Progenitor cell of endocrine pancreas (in vitro differentiated cells): ENCODE measurements around the gene TIGAR. TPM values are rescaled to one million over a fixed set of nuclear protein-coding genes. Genes with fewer than 3 reads are reported as not detected.
A peak's percentile ranks its signal among the peaks of the same experiment; 100 is the strongest.

Experiments
- DNase-seq: peaks from one replicate; pipeline ENCODE4 v3.0.0; 2021; ENCODE audit warnings: low spot score; ENCODE audit not compliant: unreplicated experiment
- H3K27ac Mint-ChIP-seq: 2 replicates; pipeline ENCODE4 v1.8.0; 2021; ENCODE audit warnings: mild to moderate bottlenecking, moderate library complexity, mixed read lengths
- H3K27me3 Mint-ChIP-seq: 2 replicates; pipeline ENCODE4 v1.8.0; 2021; ENCODE audit warnings: mixed read lengths
- H3K36me3 Mint-ChIP-seq: 2 replicates; pipeline ENCODE4 v1.8.0; 2022; ENCODE audit warnings: mixed read lengths; ENCODE audit not compliant: insufficient read depth
- H3K4me1 Mint-ChIP-seq: 2 replicates; pipeline ENCODE4 v1.8.0; 2021; ENCODE audit warnings: low read depth, mixed read lengths
- H3K4me3 Mint-ChIP-seq: 2 replicates; pipeline ENCODE4 v1.8.0; 2021; ENCODE audit warnings: low read depth, mild to moderate bottlenecking, moderate library complexity, mixed read lengths
- H3K9me3 Mint-ChIP-seq: 2 replicates; pipeline ENCODE4 v1.8.0; 2021; ENCODE audit warnings: low read depth, mixed read lengths
- total RNA-seq: library from RNA; stranded (reverse); gene quantifications from 2 replicates; pipeline ENCODE4 v1.2.1, GENCODE V29; 2021
- TF ChIP-seq, protein P1 (sequence below): fragments of 200-600 bp; sonication (generic); IDR thresholded peaks from one replicate; pipeline ENCODE4 v1.5.0; 2021; ENCODE audit warnings: antibody characterized with exemption, mild to moderate bottlenecking; ENCODE audit not compliant: unreplicated experiment

Gene TIGAR
- total RNA-seq, 1 donor from 2014 or later, result 21.6 TPM

DNA sequence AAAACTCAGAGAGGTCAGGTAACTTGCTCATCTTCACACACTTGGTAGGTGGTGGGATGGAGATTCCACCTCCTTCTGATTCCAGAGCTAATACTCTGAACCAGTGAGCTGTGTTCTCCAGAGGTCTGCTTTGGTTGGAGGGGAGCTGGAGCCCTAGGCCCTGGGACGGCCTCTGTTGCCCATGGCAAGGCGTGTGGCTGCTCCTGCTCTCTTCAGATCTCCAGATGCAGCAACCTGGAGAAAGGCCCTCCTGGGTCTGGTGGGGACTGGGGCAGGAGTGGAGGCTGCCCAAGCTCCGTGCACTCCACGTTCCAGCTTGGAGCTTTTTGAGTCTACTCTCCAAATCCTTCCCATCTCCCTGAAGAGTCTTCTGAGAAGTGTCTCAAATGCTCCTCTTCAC is 36.7 kb upstream of the TIGAR start:
- Mint-ChIP-seq H3K9me3 (no peaks in the 10 kb centered on the region), H3K27ac (no peak overlapping the region), H3K27me3 (no peaks in the 10 kb centered on the region), H3K4me3 (no peak overlapping the region), H3K4me1 (peaks cover 19% of the 10 kb centered on the region), H3K36me3 (peaks cover 60% of the 10 kb centered on the region)
- TF ChIP-seq, protein P1, sequence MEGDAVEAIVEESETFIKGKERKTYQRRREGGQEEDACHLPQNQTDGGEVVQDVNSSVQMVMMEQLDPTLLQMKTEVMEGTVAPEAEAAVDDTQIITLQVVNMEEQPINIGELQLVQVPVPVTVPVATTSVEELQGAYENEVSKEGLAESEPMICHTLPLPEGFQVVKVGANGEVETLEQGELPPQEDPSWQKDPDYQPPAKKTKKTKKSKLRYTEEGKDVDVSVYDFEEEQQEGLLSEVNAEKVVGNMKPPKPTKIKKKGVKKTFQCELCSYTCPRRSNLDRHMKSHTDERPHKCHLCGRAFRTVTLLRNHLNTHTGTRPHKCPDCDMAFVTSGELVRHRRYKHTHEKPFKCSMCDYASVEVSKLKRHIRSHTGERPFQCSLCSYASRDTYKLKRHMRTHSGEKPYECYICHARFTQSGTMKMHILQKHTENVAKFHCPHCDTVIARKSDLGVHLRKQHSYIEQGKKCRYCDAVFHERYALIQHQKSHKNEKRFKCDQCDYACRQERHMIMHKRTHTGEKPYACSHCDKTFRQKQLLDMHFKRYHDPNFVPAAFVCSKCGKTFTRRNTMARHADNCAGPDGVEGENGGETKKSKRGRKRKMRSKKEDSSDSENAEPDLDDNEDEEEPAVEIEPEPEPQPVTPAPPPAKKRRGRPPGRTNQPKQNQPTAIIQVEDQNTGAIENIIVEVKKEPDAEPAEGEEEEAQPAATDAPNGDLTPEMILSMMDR, result no peak
- DNase-seq, result no peak

DNA sequence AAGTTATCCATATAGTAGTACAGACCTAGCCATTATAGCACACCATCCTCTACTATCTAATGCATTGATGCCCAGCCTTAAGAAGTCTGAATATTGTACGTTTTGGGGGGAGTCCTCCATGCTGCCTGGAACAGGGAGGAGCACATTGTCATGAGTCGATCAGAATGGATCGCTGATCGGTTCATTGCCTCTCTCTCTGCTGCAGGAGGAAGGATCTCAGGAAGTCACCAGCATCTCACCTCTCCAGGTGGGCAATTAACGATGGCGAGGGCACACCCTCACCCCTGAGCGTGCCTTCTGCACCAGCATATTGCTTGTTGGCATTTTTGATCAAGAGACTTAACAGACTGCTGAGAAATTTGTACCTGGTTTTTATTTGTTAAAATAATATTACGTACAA is 35.9 kb upstream of the TIGAR start:
- no peak for DNase-seq
- H3K27ac Mint-ChIP-seq, result no peak overlapping the region
- peaks cover 59% of the 10 kb centered on the region for H3K36me3 Mint-ChIP-seq
- TF ChIP-seq, protein P1, result no peak
- no peaks in the 10 kb centered on the region for H3K27me3 Mint-ChIP-seq
- no peak overlapping the region for H3K4me3 Mint-ChIP-seq
- no peaks in the 10 kb centered on the region for H3K9me3 Mint-ChIP-seq
- H3K4me1 Mint-ChIP-seq, result peaks cover 16% of the 10 kb centered on the region

DNA sequence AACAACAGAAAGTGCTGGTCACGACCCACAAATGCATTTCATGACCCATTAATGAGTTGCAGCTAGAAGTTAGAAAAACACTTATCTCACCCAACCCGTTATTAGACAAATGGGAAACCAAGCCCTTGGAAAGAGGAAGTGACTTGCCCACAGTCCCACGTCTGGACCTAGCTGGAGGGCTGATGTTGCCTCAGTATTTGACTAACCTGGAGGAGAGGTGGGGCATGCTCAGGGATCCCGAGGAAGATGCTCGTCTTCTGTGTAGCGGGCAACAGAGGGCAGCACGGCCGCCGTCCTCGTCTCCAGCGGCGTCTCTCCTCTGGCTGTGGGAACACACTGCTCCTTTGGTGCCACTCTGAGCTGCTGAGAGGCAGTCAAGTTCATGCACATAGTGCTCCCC is 34.8 kb upstream of the TIGAR start:
- no peak for DNase-seq
- Mint-ChIP-seq H3K4me1 (peaks cover 11% of the 10 kb centered on the region), H3K4me3 (no peak overlapping the region), H3K27ac (peak overlapping the region; percentile 14), H3K9me3 (no peaks in the 10 kb centered on the region), H3K27me3 (no peaks in the 10 kb centered on the region), H3K36me3 (peaks cover 58% of the 10 kb centered on the region)
- TF ChIP-seq, protein P1, result no peak

DNA sequence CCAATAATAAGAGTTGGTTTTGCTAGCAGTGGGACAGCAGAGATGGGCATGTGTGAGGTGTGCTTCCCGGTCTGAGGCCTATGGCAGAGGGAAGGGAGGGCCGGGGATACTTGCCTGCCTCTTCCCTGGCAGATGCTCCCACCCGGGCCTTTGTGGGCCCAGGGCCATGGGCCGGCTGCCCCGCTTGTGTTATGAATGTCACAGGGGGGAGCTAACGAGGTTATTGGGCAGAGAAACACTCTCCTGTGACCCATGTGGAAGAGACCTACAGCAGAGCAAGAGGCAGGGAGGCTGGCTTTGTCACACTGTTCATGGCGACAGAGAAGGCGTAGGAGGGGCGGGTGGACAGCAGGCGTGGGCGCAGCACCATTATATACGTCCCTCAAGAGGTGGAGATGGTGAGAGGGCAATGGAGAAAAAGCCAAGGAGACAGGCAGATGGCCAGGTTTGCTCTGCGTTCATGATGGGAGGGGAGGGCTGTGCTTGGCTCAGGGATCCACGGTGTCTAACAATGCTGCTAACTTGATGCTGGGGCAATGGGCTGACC is 34.2 kb upstream of the TIGAR start:
- TF ChIP-seq, protein P1, result no peak
- Mint-ChIP-seq H3K27me3 (no peaks in the 10 kb centered on the region), H3K4me3 (no peak overlapping the region), H3K36me3 (peaks cover 57% of the 10 kb centered on the region), H3K27ac (no peak overlapping the region), H3K4me1 (peaks cover 14% of the 10 kb centered on the region), H3K9me3 (no peaks in the 10 kb centered on the region)
- DNase-seq, result no peak

DNA sequence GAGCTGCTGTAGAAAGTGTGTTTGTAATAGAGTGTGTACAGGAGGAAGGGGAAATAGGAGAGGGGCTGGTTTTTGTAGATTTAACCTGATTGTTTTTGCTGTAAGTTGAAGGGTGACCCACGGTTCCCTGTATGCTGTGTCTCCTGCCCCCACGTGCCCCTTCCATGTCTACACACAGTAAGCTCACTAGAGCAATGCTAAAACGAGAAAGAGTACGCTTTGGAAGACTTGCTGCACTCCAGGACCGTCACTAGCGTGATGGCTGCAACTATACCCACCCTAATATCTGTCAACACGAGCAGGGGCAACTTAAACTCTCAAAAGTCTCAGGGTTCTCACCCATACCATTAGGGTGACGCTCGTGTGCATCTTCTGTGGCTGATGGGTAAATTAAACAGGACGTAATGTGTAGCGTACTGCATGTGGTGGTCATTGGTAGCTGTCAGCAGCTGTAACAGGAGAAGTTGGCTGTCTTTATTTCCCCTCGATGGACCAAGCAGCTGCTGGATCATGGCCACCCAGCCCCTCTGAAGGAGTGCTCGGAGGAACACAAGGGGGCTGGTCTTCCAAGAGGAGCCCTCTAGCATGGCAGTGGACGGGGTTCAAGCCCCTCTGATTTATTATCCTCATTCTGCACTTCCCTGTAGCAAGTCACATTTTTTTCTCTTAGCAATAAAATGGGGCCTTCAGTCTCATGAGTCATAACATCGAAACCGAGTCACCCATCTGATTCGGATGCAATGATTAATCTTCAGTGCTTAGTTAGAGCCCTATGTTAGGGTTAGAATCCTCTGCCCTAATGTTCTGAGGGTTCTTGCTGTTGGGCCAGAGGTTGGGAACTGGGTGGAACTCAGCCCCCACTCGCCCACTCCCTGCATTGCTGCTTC is 33.4 kb upstream of the TIGAR start:
- DNase-seq, result no peak
- TF ChIP-seq, protein P1, result no peak
- H3K9me3 Mint-ChIP-seq, result no peaks in the 10 kb centered on the region
- H3K4me1 Mint-ChIP-seq, result peaks cover 14% of the 10 kb centered on the region
- H3K36me3 Mint-ChIP-seq, result peaks cover 58% of the 10 kb centered on the region
- H3K27ac Mint-ChIP-seq, result no peak overlapping the region
- no peak overlapping the region for H3K4me3 Mint-ChIP-seq
- no peaks in the 10 kb centered on the region for H3K27me3 Mint-ChIP-seq
